G401 (cell line): ENCODE results near the gene ATP5PD. TPM values are rescaled to one million over a fixed set of nuclear protein-coding genes. Genes with fewer than 3 reads are reported as not detected.

Experiments used
- DNase-seq: peaks from one replicate; pipeline ENCODE4 v3.0.0-alpha.2; 2015; ENCODE audit warnings: low spot score
- in situ Hi-C: cut with HindIII; loops from 2 replicates; pipeline ENCODE4 v1.10.0; 2016; ENCODE audit warnings: low sequenced_read_pairs, mixed read lengths
- total RNA-seq: library from RNA; depleted of rRNA; stranded (reverse); fragments of >200 nt; shearing (Covaris generic); gene quantifications from 2 replicates; pipeline ENCODE4 v1.2.3, GENCODE V29; 2014; rRNA removed

The ATP5PD gene
- total RNA-seq = 206 and 238 TPM in 2 replicates

DNA sequence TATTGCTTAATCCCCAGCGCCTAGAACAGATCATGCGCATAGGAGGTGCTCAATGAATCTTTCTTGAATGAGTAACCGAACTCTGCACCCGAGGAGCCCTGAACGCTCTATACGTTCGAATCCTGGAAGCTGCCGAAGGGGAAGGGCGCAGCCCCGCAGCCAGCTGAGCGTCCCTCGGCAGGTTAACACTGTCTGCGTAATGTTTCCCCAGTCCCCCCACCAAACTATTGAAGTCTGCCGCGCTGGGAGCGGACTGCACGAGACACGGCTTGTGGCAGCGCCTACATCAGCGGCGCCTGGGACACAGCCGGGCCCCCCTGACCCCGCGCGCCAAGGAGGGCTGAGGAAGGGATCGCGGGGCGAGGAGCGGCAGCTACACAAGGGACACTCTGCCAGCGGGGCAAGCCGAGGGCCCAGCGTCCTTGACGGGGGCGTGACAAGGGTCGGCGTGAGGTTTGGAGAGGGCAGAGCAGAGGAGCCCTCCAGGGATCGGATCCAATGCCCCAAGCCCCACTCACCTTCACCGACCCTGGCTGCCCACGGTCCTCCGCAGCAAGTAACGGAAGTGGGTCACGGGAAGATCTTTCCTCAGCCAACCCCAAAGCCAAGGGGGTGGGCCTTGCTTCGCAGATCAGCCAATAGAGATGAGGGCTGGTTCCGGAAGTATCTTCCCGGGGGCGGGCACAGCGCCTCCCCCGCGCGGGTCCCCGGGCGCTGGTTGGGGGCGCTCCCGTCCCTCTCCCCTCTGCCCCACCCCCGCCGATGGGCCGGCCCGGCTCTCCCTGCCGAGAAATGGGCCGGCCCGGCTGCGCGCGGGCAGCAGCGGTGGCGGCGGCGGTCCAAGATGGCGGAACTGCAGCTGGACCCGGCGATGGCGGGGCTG, at the start of gene ATP5PD, which contains the start of gene KCTD2:
Gene ATP5PD (minus strand): TSS at position 563 of the 883 bp plus-strand sequence. CDS start 4,319 bp downstream, outside the sequence.
Gene KCTD2 (plus strand): TSS at position 819 of the 883 bp plus-strand sequence. CDS start 26 bp downstream, at position 845.
- in situ Hi-C loops = no loop called here

GRCh38 chr17:75096082-75096625, 49.4 kb upstream of the ATP5PD start:
- in situ Hi-C loops = no loop called here
- DNase-seq = no peak

More for the DNA sequence above, at the start of gene ATP5PD, which contains the start of gene KCTD2:
- DNase-seq = peak; percentile 98

- DNase-seq = no peak
- in situ Hi-C loops = no loop called here
These were observed 48.2 kb upstream of the ATP5PD start for GRCh38 chr17:75094871-75095399.

DNA sequence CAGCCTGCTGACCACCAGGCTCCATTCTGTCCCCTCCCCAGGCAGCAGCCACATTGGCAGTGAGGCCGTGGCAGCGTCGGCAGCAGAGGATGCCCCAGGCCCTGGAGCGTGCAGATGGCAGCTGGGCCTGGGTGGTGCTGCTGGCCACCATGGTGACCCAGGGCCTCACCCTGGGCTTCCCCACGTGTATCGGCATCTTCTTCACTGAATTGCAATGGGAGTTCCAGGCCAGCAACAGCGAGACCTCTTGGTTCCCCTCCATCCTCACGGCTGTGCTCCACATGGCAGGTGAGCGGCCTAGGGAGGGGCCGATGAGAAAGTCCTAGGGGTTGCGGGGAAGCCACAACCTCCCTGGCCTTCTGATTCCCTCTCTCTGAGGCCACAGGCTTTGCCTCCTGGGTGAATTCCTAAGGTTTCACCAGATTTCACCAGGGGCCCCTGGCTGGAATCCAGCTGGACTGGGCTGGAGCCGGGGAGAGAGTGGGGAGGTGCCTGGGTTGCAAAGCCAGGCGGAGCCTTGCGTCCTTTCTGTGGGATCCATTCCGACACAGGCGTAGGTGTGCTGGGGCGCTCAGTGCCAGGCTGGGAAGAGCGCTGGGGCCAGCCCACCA, 46.9 kb upstream of the ATP5PD start:
- no peak for DNase-seq
- in situ Hi-C loops = no loop called here

GRCh38 chr17:75091855-75092327, 45.1 kb upstream of the ATP5PD start:
- in situ Hi-C loops = no loop called here

DNA sequence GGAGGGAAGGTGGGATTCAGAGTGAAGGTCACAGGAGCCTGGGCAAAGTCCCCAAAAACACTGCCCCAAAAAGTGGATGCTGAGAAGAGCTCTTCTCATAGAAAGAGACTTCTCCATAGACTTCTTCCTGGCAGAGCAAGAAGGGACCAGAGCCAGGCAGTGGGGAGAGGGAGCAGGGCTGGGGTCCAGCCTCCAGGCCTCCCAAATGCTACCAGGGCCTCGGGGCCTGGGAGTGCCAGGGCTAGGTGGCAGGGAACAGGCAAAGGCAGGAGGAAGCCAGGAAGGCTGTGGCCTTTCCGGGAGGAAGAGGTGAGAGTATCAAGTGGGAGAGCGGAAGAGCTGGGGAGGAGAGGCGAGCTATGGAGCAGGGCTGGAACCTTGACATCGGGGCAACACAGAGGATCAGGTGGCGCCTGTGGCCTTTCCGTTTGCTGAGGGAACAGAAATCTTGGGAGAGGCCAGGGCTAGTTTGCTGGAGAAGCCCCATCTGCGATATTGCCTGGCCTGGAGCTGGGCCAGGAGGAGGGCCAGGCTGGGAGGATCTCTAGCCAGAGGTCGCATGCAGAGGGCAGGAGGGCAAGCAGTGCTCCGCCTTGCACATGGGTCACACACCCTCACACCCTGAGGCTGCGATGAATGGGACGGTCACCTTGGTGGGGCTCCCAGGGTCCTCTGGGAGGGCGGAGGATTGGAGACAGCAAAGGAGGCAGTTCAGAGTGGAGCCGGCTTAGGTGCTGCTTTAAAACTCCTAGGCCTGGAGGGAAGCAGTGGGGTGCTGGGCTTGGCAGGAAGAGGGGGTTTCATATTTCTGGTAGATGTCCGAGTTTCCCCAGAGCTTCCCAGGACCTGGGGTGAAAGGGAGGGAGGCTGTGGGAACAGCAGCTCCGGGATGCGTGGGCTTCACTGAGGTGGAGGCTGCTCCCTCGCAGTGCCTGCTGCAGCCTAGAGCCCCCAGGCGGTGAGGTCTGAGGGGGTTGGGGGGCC, 44.4 kb upstream of the ATP5PD start:
- in situ Hi-C loops = no loop called here
- DNase-seq = no peak

More at GRCh38 chr17:75091855-75092327, 45.1 kb upstream of the ATP5PD start:
- DNase-seq = no peak

GRCh38 chr17:75088465-75089417, 42.0 kb upstream of the ATP5PD start:
- in situ Hi-C loops = no loop called here
- no peak for DNase-seq

GRCh38 chr17:75087558-75088453, 41.0 kb upstream of the ATP5PD start, which contains the start of gene SLC16A5:
Gene SLC16A5, plus strand, starts transcription at chr17:75087954. Its CDS starts 5,683 bp downstream, at chr17:75093637.
- DNase-seq = peak; percentile 69
- in situ Hi-C loops = no loop called here

DNA sequence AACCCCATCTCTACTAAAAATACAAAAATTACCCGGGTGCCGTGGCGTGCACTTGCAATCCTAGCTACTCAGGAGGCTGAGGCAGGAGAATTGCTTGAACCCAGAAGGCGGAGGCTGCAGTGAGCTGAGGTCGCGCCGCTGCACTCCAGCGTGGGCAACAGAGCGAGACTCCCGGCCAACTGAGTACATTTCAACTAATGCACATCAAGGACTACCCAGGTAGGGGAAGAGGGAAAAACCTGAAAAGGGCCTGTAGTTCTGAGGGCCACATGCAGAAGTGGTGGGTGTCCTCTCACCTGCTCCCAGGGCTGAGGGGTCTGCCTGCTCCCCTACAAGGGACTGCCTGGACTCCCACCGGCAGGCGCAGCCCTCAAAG, 40.4 kb upstream of the ATP5PD start:
- DNase-seq = no peak
- in situ Hi-C loops = no loop called here

DNA sequence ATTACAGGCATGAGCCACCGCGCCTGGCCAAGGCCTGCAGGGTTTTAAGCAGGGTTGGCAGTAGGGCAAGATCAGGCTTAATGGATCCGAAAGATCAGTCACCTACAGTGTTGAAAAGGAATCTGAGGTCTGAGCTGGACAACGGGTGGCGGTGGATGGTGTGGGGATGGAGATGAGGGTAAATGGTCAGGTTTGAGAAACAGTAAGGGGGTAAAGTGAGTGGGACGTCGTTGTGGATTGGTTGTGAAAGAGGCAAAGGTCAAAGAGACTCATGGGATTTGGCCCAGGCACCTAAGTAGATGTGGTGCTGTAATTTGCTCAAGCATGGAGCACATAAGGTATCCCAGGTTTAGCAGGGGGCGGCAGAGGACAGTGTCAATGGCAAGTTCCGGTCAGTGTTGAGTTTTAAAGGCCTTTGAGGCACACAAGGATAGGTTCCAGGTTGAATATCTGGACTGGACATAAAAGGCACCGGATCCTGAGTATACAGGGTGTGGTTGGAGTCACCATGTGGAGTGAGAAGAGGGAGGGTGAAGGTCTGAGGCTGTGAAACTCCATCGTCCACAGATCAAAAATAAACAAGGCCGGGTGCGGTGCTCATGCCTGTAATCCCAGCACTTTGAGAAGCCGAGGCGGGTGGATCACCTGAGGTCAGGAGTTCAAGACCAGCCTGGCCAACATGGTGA, 39.9 kb upstream of the ATP5PD start:
- DNase-seq = no peak
- in situ Hi-C loops = no loop called here

DNA sequence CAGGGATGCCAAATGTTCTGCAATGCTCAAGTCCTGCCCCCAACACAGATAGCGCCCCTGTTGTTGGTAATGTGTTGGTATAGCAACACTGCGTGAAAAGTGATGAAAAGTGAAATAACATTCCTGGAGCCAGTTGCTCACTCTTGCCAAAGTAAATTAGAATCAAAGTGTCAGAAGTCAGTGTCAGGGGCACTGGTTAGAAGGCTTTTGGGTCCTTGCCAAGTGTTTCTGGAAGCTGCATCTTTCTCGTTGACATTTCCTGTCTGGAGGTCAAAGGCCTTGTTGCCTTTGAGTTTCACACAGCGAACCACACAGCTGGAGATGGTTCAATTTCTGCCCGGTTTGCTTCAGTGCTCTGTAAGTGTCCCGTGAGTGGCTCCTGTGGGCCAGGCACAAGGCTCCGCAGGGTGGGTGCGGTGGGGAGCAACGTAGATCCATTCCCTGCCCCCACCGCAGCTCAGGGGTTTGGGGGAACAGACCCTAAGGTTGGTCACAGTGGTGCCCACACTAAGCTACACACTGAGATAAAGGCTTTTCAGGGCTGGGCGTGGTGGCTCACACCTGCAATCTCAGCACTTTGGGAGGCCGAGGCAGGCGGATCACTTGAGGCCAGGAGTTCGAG, 37.4 kb upstream of the ATP5PD start:
- in situ Hi-C loops = no loop called here

DNA sequence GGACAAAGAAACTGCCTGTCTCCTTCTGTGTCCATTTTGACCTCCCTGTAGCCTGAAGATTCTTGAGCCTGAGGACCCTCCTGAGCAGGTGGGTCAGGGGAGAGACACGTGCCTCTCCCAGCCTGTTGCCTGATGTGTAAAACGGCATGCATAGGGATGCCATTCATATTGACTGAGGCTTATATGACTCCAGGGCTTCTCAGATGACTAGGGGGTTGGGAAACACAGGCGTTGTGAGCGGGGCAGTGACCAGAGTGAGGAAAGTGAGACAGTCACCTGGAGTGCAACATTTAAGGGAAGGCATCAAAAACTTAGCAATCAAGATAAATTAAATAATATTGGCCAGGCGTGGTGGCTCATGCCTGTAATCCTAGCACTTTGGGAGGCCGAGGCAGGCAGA, 35.9 kb upstream of the ATP5PD start:
- no peak for DNase-seq
- in situ Hi-C loops = no loop called here

More for the DNA sequence above, 37.4 kb upstream of the ATP5PD start:
- DNase-seq = no peak

GRCh38 chr17:75081611-75082540, 35.1 kb upstream of the ATP5PD start:
- in situ Hi-C loops = no loop called here
- no peak for DNase-seq

DNA sequence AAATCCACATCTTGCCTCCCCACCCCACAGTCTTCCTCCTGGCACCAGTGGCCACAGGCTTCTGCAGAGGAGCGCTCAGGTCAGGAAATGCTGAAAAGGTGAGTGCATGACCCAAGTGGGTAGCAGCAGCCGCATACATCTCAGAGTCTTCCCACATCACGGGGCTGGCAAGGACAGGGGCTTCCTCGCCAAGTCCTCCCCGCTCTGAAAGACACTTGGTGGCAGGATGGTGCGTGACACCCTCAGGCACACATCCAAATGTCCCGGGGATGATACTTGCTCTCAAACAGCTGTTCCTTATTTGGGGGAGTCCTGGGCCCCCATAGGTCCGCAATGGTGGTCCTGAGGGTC, 32.2 kb upstream of the ATP5PD start:
- no peak for DNase-seq
- in situ Hi-C loops = no loop called here
